ENCODE measurements around the gene LCE2D.

DNA sequence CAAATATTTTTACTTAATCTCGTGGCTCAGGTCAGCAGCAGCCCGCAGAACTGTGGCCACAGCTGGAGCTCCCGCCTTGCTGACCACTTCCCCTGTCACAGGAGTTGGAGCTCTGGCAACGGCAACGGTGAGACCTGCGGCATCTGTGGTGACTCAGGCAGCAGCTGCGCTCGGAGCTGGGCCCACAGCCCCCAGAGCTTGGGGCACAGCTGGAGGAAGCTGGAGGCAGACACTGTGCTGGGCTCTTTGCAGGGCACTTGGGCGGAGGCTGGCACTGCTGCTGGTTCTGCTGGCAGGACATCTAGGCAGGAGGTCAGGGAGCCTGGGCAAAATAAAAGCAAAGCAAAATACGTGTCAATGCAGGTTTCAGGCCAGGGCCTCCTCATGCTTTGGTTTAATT lies 40.4 kb upstream of the LCE2D start, which contains the start of gene LCE3A:
- no peak for TF ChIP-seq POLR2A (IDR thresholded peaks at IDR 0.05; ENCODE audit: low read length)
- TF ChIP-seq GATA1 (IDR thresholded peaks at IDR 0.05; ENCODE audit: low read depth, low read length), result no peak

Data from erythroblast (primary cell).